HG03103 (cell line): ENCODE data around the gene PIM3.
A peak's percentile ranks its signal among the peaks of the same experiment; 100 is the strongest.

ENCODE experiments used
- ATAC-seq: cut with Tn5 transposase; IDR thresholded peaks from one replicate; pipeline ENCODE4 v1.9.1; 2021; ENCODE audit warnings: low read depth; ENCODE audit not compliant: unreplicated experiment

The PIM3 gene

GRCh38 chr22:49927483-49928184, 32.9 kb upstream of the PIM3 start:
- no peak for ATAC-seq

- no peak for ATAC-seq
Measured at GRCh38 chr22:49928185-49928495, 32.4 kb upstream of the PIM3 start.

GRCh38 chr22:49928555-49929210, 31.9 kb upstream of the PIM3 start:
- no peak for ATAC-seq

GRCh38 chr22:49929211-49929979, 31.2 kb upstream of the PIM3 start:
- no peak for ATAC-seq

- no peak for ATAC-seq
Measured at GRCh38 chr22:49929994-49930575, 30.5 kb upstream of the PIM3 start.

- no peak for ATAC-seq
Measured at GRCh38 chr22:49930596-49931412, 29.8 kb upstream of the PIM3 start.

- ATAC-seq = no peak
Measured at GRCh38 chr22:49933236-49934159, 27.1 kb upstream of the PIM3 start.

- no peak for ATAC-seq
Measured at GRCh38 chr22:49934160-49934890, 26.2 kb upstream of the PIM3 start.

- ATAC-seq = no peak
Measured at GRCh38 chr22:49934891-49935557, 25.5 kb upstream of the PIM3 start.

GRCh38 chr22:49935561-49935960, 25.0 kb upstream of the PIM3 start:
- ATAC-seq = no peak

- peak; percentile 44 for ATAC-seq
Measured at GRCh38 chr22:49936018-49936972, 24.3 kb upstream of the PIM3 start.

GRCh38 chr22:49936973-49937757, 23.4 kb upstream of the PIM3 start:
- no peak for ATAC-seq

GRCh38 chr22:49937758-49938564, 22.6 kb upstream of the PIM3 start:
- ATAC-seq = no peak

GRCh38 chr22:49938565-49939136, 21.9 kb upstream of the PIM3 start:
- ATAC-seq = no peak
